Activated CD4-positive, alpha-beta T cell treated with anti-CD3 and anti-CD28 coated beads for 36 hours (primary cell): Measurements from ENCODE around the gene RNF214. TPM values are rescaled to one million over a fixed set of nuclear protein-coding genes. Genes with fewer than 3 reads are reported as not detected.

Experiments used
- ATAC-seq: fragments of 200-7000 bp; cut with Tn5 transposase; one replicate; pipeline ENCODE4 v1.10.0; 2021; ENCODE audit warnings: mild to moderate bottlenecking, moderate library complexity
- CTCF ChIA-PET: fragments of 350-600 bp; sonication (Branson Sonifier 250); formaldehyde crosslinking; loops from one replicate; lab custom pipeline; 2021; ENCODE audit warnings: antibody characterized with exemption; lab: Charles Lee
- POLR2A ChIA-PET: fragments of 350-600 bp; sonication (Branson Sonifier 250); formaldehyde crosslinking; loops from one replicate; lab custom pipeline; 2021; ENCODE audit warnings: antibody characterized with exemption, inconsistent platforms; lab: Charles Lee
- DNase-seq: peaks from one replicate; pipeline ENCODE4 v3.0.0-alpha.2; 2020
- H3K27ac Mint-ChIP-seq: one replicate; pipeline ENCODE4 v1.8.0; 2021; ENCODE audit warnings: mixed read lengths
- H3K27me3 Mint-ChIP-seq: one replicate; pipeline ENCODE4 v1.8.0; 2021; ENCODE audit warnings: mixed read lengths
- H3K36me3 Mint-ChIP-seq: one replicate; pipeline ENCODE4 v1.8.0; 2021; ENCODE audit warnings: low read depth, mixed read lengths
- H3K4me1 Mint-ChIP-seq: one replicate; pipeline ENCODE4 v1.8.0; 2021; ENCODE audit warnings: mixed read lengths
- H3K4me3 Mint-ChIP-seq: one replicate; pipeline ENCODE4 v1.8.0; 2021; ENCODE audit warnings: mild to moderate bottlenecking, moderate library complexity, mixed read lengths
- H3K9me3 Mint-ChIP-seq: one replicate; pipeline ENCODE4 v1.8.0; 2021; ENCODE audit warnings: low read depth, mixed read lengths
- intact Hi-C, 2 experiments: fragments of 100-400 bp; cut with DNase I in 1 of 2; cut with micrococcal nuclease in 1 of 2; formaldehyde crosslinking; loops; one replicate each; pipeline versions ENCODE4 v1.14.2 to v1.15.1; 2022 to 2024; cut with DNase I, micrococcal nuclease
- total RNA-seq, 2 experiments: library from RNA; stranded (reverse); gene quantifications; one replicate each; pipeline ENCODE4 v1.2.3, GENCODE V29; 2021

The RNF214 gene
- total RNA-seq, 2 experiments from 2014 or later: 19.3 to 24.6 TPM

DNA sequence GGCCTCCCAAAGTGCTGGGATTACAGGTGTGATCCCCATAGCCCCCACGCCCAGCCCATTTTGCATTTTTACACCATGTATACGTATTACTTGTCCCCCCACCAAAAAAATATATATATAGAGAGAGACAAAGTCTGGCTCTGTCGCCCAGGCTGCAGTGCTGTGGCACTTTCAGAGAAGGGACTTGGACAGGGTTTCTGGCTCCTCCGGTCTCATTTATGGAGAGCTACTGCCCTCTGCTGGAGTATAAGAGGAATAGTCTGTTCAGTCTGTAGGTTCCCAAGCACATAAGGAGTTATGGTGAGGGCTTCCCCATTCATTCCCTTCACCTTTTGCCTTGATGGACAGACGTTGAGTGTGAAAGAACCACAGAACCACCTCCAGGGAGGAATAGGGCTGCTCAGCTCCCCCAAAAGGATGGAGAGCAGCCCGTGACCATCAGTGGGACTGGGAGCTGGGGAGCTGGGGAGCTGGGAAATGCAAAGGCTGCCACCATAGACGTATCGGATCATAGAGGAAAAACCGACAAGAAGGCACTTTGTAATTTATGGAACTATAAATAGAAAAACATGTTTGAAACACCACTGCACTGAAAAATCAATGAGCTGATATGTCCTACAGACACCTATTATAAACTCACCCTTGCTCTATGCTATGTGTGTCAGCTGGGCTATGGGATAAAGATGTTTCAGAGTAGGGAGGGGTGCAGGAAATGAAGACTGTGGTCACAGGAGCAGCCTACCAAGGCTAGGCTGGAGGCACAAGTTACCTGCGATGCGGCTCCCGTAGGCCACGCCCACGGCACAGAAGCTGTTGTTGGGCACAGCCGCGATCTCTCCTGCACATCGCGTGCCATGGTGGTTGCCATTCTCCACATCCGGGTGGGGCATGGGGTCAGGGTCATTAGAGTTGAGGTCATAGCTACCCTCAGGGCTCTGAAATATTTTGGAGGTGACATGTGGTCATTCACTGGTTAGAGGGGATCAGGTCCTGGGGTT, 5.8 kb upstream of the RNF214 start:
- ChIA-PET POLR2A (interaction anchor here (1.0 kb wide), 3 partner anchors 31 to 52 kb away, joined by 3 to 5 read pairs (median 3); partner anchors contain the start of gene SIDT2), CTCF (interaction anchor here (0.6 to 4.3 kb wide), 42 partner anchors 8 to 489 kb away, joined by 3 to 64 read pairs (median 3); partner anchors contain the start of genes APOA5, SIDT2 and TAGLN)
- no peak overlapping the region for H3K4me3 Mint-ChIP-seq
- ATAC-seq (peak; percentile 52), DNase-seq (peak; percentile 59)
- H3K36me3 Mint-ChIP-seq: peaks cover 68% of the 10 kb centered on the region
- peak overlapping the region; percentile 25 for H3K27ac Mint-ChIP-seq
- peaks cover 30% of the 10 kb centered on the region for H3K4me1 Mint-ChIP-seq
- H3K27me3 Mint-ChIP-seq: no peaks in the 10 kb centered on the region
- intact Hi-C loops: loop anchor here (1.0 to 5.0 kb wide), 7 partner anchors 45 to 494 kb away; partner anchors contain the start of genes APOA5 (in 1 of the 2), PAFAH1B2 (in 1 of the 2) and ZPR1 (in 1 of the 2)
- no peaks in the 10 kb centered on the region for H3K9me3 Mint-ChIP-seq

DNA sequence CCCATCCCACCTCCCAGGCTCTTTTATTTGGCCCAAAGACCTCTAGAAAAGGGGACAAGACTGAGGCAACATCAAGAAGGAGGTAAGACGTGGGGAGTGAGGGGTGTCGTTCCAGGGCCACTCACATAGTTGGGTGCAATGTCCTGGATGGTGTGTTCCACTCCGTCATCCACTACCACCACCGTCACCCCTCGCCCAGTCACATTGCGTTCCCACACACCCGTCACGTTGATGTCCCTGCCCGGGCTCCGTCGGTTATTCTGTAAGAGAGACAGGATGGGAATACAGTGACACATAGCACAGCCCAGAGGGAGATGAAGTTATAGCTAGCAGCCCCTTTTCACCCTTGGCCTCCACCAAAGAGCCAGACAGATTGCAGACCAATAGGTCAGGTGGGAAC, 4.4 kb upstream of the RNF214 start:
- peaks cover 60% of the 10 kb centered on the region for H3K36me3 Mint-ChIP-seq
- ChIA-PET CTCF (interaction anchor here (0.9 to 4.3 kb wide), 6 partner anchors 8 to 485 kb away, joined by 3 to 64 read pairs (median 6); partner anchors contain the start of genes APOA5 and SIDT2), POLR2A (no interaction called here)
- intact Hi-C loops: loop anchor here in 1 of 2 experiments (5.0 kb wide), 1 partner anchor 436 kb away; the partner anchor contains the start of gene APOA5
- ATAC-seq (no peak), DNase-seq (no peak)
- H3K27ac Mint-ChIP-seq: peak overlapping the region; percentile 76
- H3K4me3 Mint-ChIP-seq: no peak overlapping the region
- no peaks in the 10 kb centered on the region for H3K9me3 Mint-ChIP-seq
- peaks cover 30% of the 10 kb centered on the region for H3K4me1 Mint-ChIP-seq
- no peaks in the 10 kb centered on the region for H3K27me3 Mint-ChIP-seq

DNA sequence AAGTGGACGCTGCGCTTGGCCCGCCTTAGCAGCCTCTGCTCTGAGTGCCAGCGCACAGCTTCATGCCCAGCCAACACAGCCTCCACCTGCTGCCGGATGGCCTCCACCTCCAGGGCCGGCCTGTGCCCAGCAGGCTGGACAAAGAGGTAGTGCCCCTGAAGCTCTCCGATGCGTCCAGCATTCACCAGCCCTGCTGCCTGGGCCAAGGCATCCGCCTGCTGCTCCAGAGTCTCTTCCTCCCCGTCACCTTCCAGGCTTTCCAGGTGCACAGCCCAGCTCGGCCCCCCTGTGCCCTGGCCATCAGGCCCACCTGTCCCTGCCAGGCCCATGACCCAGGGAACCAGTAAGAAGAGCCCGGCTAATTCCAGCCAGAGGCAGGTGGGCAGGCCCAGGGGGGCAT, 3.1 kb upstream of the RNF214 start:
- intact Hi-C loops: loop anchor here in 1 of 2 experiments (5.0 kb wide), 1 partner anchor 437 kb away; the partner anchor contains the start of gene APOA5
- ChIA-PET POLR2A (interaction anchor here (0.8 to 1.3 kb wide), 2 partner anchors 50 to 453 kb away, joined by 3 to 4 read pairs; partner anchors contain the start of gene SIDT2), CTCF (interaction anchor here (0.6 to 2.6 kb wide), 7 partner anchors 47 to 443 kb away, joined by 3 to 30 read pairs (median 7); partner anchors contain the start of genes APOA5, PAFAH1B2, SIDT2 and ZPR1)
- ATAC-seq (no peak), DNase-seq (no peak)
- Mint-ChIP-seq H3K9me3 (no peaks in the 10 kb centered on the region), H3K36me3 (peaks cover 49% of the 10 kb centered on the region), H3K4me1 (peaks cover 42% of the 10 kb centered on the region), H3K27ac (peak overlapping the region; percentile 100), H3K4me3 (peak overlapping the region; percentile 87), H3K27me3 (no peaks in the 10 kb centered on the region)

DNA sequence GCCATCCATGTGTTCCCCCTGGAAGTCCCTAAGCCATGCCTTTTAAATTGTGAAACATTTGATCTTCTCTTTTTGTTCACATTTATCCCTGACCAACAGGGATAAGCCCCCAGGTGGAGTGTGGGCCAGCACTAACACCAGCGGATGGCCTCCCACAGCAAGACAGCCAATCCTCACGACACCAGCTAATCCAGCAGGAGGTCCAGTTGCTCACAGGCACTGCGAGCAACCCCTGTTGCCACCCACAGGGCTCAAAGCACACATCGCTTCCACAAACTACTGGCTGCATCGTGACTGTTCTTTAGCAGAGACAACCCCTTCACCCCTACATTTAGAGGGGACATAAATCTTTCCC, 2.6 kb upstream of the RNF214 start:
- ChIA-PET POLR2A (interaction anchor here (0.6 to 1.3 kb wide), 14 partner anchors 8 to 454 kb away, joined by 3 to 10 read pairs (median 3); partner anchors contain the start of genes APOA5, CEP164, PAFAH1B2 and SIDT2), CTCF (interaction anchor here (0.6 to 2.6 kb wide), 10 partner anchors 15 to 443 kb away, joined by 3 to 30 read pairs (median 4); partner anchors contain the start of genes APOA5, PAFAH1B2, SIDT2 and ZPR1)
- Mint-ChIP-seq H3K36me3 (peaks cover 47% of the 10 kb centered on the region), H3K4me3 (peak overlapping the region; percentile 87), H3K9me3 (no peaks in the 10 kb centered on the region), H3K27me3 (no peaks in the 10 kb centered on the region), H3K27ac (peak overlapping the region; percentile 100), H3K4me1 (peaks cover 42% of the 10 kb centered on the region)
- intact Hi-C loops: loop anchor here (1.0 to 10.0 kb wide), 13 partner anchors 52 to 1207 kb away; partner anchors contain the start of genes APOA5 (in 1 of the 2), BUD13 (in 1 of the 2), IL10RA (in 1 of the 2) and KMT2A (in 1 of the 2)
- no peak for DNase-seq
- peak; percentile 18 for ATAC-seq

DNA sequence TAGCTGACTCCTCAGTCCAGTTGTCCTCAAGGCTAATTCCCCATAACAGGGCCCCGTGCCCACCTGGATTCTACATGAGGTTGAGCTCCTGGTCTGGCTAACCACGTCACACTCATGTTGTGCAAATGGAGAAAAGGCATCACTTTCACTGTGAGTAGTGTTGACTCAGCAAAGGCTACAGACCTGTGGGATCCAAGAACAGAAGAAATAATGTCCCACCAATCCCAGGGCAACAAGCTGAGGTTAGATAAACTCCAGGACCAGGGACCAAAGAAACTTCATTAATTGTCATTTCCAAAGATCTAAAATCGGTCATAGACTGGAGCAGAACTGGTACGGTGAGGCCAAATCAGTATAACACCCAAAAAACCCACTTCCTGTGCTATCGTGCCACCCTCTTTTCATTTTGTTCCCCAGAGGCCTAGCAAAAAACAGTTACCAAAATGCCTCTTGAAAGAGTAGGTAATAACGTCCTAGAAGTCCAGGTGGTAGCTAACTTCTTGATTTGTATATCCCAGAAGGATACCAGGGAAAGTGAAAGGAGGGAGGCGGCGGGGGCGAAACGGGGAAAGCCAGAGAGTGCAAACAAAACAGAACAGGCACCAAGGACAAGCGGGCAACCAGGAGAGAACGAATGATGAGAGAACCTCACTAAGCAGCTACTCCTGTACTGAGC, 2.0 kb upstream of the RNF214 start:
- peak; percentile 60 for ATAC-seq
- DNase-seq: peak; percentile 76
- ChIA-PET POLR2A (interaction anchor here (0.6 to 1.3 kb wide), 14 partner anchors 9 to 454 kb away, joined by 3 to 10 read pairs (median 3); partner anchors contain the start of genes APOA5, CEP164, PAFAH1B2 and SIDT2), CTCF (interaction anchor here (0.6 to 2.6 kb wide), 13 partner anchors 11 to 444 kb away, joined by 3 to 30 read pairs (median 4); partner anchors contain the start of genes APOA5, PAFAH1B2, SIDT2 and ZPR1)
- Mint-ChIP-seq H3K4me1 (peaks cover 42% of the 10 kb centered on the region), H3K9me3 (no peaks in the 10 kb centered on the region), H3K27ac (peak overlapping the region; percentile 100), H3K36me3 (peaks cover 42% of the 10 kb centered on the region), H3K27me3 (no peaks in the 10 kb centered on the region), H3K4me3 (peak overlapping the region; percentile 87)
- intact Hi-C loops: loop anchor here (1.0 to 10.0 kb wide), 12 partner anchors 52 to 1207 kb away; partner anchors contain the start of genes BUD13 (in 1 of the 2), IL10RA (in 1 of the 2), KMT2A (in 1 of the 2) and PAFAH1B2 (in 1 of the 2)

DNA sequence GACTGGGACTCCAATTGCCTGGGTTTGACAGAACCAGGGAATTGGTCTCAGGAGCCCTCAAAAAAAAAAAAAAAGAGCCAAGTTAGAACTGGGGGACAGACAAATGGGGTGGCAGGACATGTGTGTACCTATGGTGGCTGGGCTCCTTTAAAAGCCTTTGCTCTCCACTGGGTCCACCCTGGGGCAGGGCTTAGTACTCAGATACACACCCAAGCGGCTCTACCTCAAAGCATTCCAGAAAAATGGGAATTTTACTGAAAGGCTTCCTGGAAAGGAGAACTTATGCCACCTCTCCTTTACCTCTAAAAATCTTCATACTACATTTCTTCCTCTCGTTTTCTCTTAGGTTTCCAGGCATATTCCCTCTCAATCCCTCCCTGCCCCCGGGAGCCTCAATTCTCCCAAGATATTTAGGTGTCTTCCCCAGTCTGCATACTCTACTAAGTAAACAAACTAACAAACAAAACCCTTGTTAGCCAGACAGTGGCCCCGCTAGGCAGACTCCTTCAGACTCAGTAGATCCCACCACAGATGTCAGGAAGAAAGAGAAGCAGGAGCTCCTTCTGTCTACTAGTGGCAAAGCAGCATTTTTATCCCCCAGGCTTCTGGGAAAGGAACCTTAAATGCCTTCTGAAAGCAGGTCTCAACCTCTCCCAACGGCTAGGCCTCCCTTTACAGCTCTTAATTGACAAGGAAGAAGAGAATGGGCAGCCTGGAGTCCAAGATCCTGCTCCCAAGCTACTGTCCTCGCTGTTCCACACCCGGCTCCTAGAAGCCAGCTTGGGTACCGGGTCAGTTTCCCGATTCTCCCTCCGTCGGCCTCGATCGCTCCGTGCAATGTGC, 1.3 kb upstream of the RNF214 start:
- H3K27me3 Mint-ChIP-seq: no peaks in the 10 kb centered on the region
- H3K36me3 Mint-ChIP-seq: peaks cover 37% of the 10 kb centered on the region
- DNase-seq (peak; percentile 24), ATAC-seq (peak; percentile 10)
- peaks cover 42% of the 10 kb centered on the region for H3K4me1 Mint-ChIP-seq
- intact Hi-C loops: loop anchor here (1.0 to 10.0 kb wide), 12 partner anchors 53 to 1206 kb away; partner anchors contain the start of genes BUD13 (in 1 of the 2), IL10RA (in 1 of the 2), KMT2A (in 1 of the 2) and PAFAH1B2 (in 1 of the 2)
- ChIA-PET CTCF (interaction anchor here (0.6 to 2.6 kb wide), 15 partner anchors 10 to 444 kb away, joined by 3 to 30 read pairs (median 4); partner anchors contain the start of genes APOA5, CEP164, PAFAH1B2 and SIDT2), POLR2A (interaction anchor here (1.0 to 1.6 kb wide), 7 partner anchors 53 to 444 kb away, joined by 3 to 10 read pairs (median 5); partner anchors contain the start of genes CEP164, PAFAH1B2 and SIDT2)
- H3K4me3 Mint-ChIP-seq: peak overlapping the region; percentile 87
- H3K9me3 Mint-ChIP-seq: no peaks in the 10 kb centered on the region
- peak overlapping the region; percentile 100 for H3K27ac Mint-ChIP-seq

DNA sequence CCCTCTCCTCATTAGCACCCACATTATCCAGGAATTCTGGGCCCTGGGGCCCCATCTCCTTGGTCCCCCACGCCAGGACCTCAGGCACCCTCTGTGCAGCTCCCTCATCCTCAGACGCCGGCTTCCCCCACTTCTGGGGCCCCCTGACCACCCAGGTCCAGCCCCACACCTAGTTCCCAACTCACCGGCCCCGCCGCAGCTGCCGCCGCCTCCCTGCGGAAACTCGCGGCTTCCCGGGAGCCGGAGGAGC, 704 bp upstream of the RNF214 start, which contains the start of gene PCSK7:
PCSK7 (minus strand) TSS at position 232 of the 250 bp plus-strand sequence. CDS start 2,229 bp downstream, outside the sequence.
- peaks cover 34% of the 10 kb centered on the region for H3K36me3 Mint-ChIP-seq
- POLR2A ChIA-PET: interaction anchor here (1.2 to 1.6 kb wide), 3 partner anchors 53 to 96 kb away, joined by 4 to 7 read pairs (median 6); partner anchors contain the start of genes CEP164, PAFAH1B2 and SIDT2
- peak within 1 kb of the TSS; percentile 100 for H3K27ac Mint-ChIP-seq
- no peaks in the 10 kb centered on the region for H3K27me3 Mint-ChIP-seq
- peak within 1 kb of the TSS; percentile 87 for H3K4me3 Mint-ChIP-seq
- H3K4me1 Mint-ChIP-seq: peaks cover 37% of the 10 kb centered on the region
- CTCF ChIA-PET: interaction anchor here (0.7 to 2.6 kb wide), 6 partner anchors 10 to 99 kb away, joined by 3 to 30 read pairs (median 4); partner anchors contain the start of genes CEP164 and SIDT2
- ATAC-seq (no peak), DNase-seq (peak; percentile 77)
- H3K9me3 Mint-ChIP-seq: no peaks in the 10 kb centered on the region
- intact Hi-C loops: loop anchor here (1.0 to 10.0 kb wide), 16 partner anchors 87 to 1206 kb away; partner anchors contain the start of genes CEP164 (in 2 of the 2), PAFAH1B2 (in 2 of the 2), BUD13 (in 1 of the 2) and IL10RA (in 1 of the 2)

DNA sequence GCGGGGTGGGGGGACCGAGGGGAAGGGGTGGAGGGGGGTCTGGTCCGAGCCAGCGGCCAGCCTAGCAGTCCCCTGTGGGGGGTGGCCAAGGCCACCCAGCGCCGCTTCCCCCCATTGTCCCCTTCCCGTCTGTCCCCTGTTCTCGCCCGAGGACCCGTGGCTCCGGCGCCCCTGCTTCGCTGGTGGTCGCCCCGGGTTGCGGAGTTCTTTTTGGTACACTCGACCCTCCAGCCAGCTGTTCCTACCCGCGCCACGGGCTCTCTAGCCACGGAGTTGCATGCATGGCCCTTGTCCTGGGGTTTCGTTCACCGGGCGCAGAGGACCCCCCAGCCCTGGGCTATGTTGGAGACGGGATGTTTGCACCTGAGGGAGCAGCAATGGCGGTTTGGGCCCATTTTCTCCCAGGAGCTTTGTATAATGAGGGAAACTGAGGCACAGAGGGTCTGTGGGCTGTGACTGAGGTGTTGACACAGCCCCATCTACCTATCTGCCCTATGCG, 489 bp downstream of the RNF214 start:
- H3K9me3 Mint-ChIP-seq: no peaks in the 10 kb centered on the region
- peak overlapping the region; percentile 87 for H3K4me3 Mint-ChIP-seq
- POLR2A ChIA-PET: no interaction called here
- peaks cover 33% of the 10 kb centered on the region for H3K4me1 Mint-ChIP-seq
- H3K36me3 Mint-ChIP-seq: peaks cover 26% of the 10 kb centered on the region
- peak overlapping the region; percentile 68 for H3K27ac Mint-ChIP-seq
- H3K27me3 Mint-ChIP-seq: no peaks in the 10 kb centered on the region
- peak; percentile 31 for DNase-seq
- intact Hi-C loops: loop anchor here (1.0 to 10.0 kb wide), 13 partner anchors 89 to 1204 kb away; partner anchors contain the start of genes CEP164 (in 2 of the 2), PAFAH1B2 (in 2 of the 2), BUD13 (in 1 of the 2) and KMT2A (in 1 of the 2)
- CTCF ChIA-PET: interaction anchor here (0.7 to 1.6 kb wide), 3 partner anchors 11 to 458 kb away, joined by 4 to 7 read pairs (median 5); partner anchors contain the start of gene CEP164
- no peak for ATAC-seq

DNA sequence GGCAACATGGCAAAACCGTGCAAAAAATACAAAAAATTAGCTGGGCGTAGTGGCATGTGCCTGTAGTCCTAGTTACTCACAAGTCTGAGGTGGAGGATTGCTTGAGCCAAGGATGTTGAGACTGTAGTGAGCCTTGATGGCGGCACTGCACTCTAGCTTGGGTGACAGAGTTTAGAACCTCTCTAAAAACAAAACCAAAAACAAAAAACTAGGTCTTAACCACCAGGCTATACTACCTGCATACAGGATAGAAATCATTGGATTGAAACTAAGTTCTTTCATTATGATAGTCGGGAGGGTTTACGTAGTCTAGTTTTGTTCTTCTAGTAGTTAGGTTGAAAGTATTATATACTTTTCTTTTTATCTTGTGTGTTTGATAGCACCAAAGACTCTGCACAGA, 5.8 kb downstream of the RNF214 start:
- ATAC-seq (peak; percentile 78), DNase-seq (no peak)
- intact Hi-C loops: loop anchor here (10.0 kb wide), 2 partner anchors 577 to 807 kb away; no protein-coding TSS in a partner anchor
- no peak overlapping the region for H3K27ac Mint-ChIP-seq
- no peaks in the 10 kb centered on the region for H3K27me3 Mint-ChIP-seq
- ChIA-PET POLR2A (no interaction called here), CTCF (interaction anchor here (0.8 kb wide), 1 partner anchor 485 kb away, joined by 4 read pairs; no protein-coding TSS in a partner anchor)
- H3K4me1 Mint-ChIP-seq: peaks cover 14% of the 10 kb centered on the region
- H3K9me3 Mint-ChIP-seq: no peaks in the 10 kb centered on the region
- no peak overlapping the region for H3K4me3 Mint-ChIP-seq
- H3K36me3 Mint-ChIP-seq: peaks cover 13% of the 10 kb centered on the region
